OCI-LY7 (cell line): ENCODE data around the gene CD200. TPM values are rescaled to one million over a fixed set of nuclear protein-coding genes. Genes with fewer than 3 reads are reported as not detected.

Experiments used
- BruUV-seq: library from RNA; stranded (reverse); fragments of 400-500 nt; replicated peaks from 2 replicates; lab custom pipeline; 2021; lab: Mats Ljungman, UMichigan
- CTCF ChIA-PET: fragments of 300-600 bp; sonication (Branson Sonifier 250); formaldehyde crosslinking; loops from one replicate; lab custom pipeline; 2022; ENCODE audit warnings: antibody characterized with exemption; ENCODE audit not compliant: unreplicated experiment; lab: Charles Lee
- POLR2A ChIA-PET: fragments of 300-600 bp; sonication (Branson Sonifier 250); formaldehyde crosslinking; loops from one replicate; lab custom pipeline; 2022; ENCODE audit warnings: antibody characterized with exemption; lab: Charles Lee
- DNase-seq: peaks from one replicate; pipeline ENCODE4 v3.0.0-alpha.2; 2015; ENCODE audit warnings: low spot score
- H2AFZ ChIP-seq: fragments of 200-600 bp; sonication (generic), shearing (Covaris generic); 2 replicates; pipeline ENCODE4 v1.6.1; 2014; ENCODE audit warnings: mild to moderate bottlenecking, antibody characterized with exemption, low read length, moderate library complexity
- H3K27ac ChIP-seq: fragments of 200-600 bp; sonication (generic); 2 replicates; pipeline ENCODE4 v1.5.1; 2014; ENCODE audit warnings: mixed run types, low read depth, mild to moderate bottlenecking, moderate library complexity, low read length, inconsistent platforms; ENCODE audit not compliant: poor library complexity, severe bottlenecking
- H3K36me3 ChIP-seq: fragments of 200-600 bp; sonication (generic); 2 replicates; pipeline ENCODE4 v1.6.1; 2014; ENCODE audit warnings: mild to moderate bottlenecking, antibody characterized with exemption, low read length, moderate library complexity, mixed read lengths; ENCODE audit not compliant: insufficient read depth
- H3K4me1 ChIP-seq: fragments of 200-600 bp; sonication (generic); 2 replicates; pipeline ENCODE4 v1.5.1; 2014; ENCODE audit warnings: mild to moderate bottlenecking, low read length; ENCODE audit not compliant: insufficient read depth, poor library complexity, severe bottlenecking
- H3K4me2 ChIP-seq: fragments of 200-600 bp; sonication (generic); 2 replicates; pipeline ENCODE4 v1.6.1; 2014; ENCODE audit warnings: mild to moderate bottlenecking, low read length
- H3K4me3 ChIP-seq: fragments of 200-600 bp; sonication (generic); 2 replicates; pipeline ENCODE4 v1.5.1; 2014; ENCODE audit warnings: mild to moderate bottlenecking, low read depth, low read length; ENCODE audit not compliant: poor library complexity, severe bottlenecking
- H3K79me2 ChIP-seq: fragments of 200-600 bp; sonication (generic); 2 replicates; pipeline ENCODE4 v1.6.1; 2016; ENCODE audit warnings: low read depth, mild to moderate bottlenecking, low read length, moderate library complexity, mixed read lengths; ENCODE audit not compliant: insufficient read depth
- H3K9me2 ChIP-seq: fragments of 200-600 bp; sonication (generic); 2 replicates; pipeline ENCODE4 v1.6.1; 2016; ENCODE audit warnings: mild to moderate bottlenecking, low read length, mixed read lengths; ENCODE audit not compliant: insufficient read depth
- H3K9me3 ChIP-seq: fragments of 200-600 bp; sonication (generic); 2 replicates; pipeline ENCODE4 v1.6.1; 2014; ENCODE audit warnings: mild to moderate bottlenecking, mixed run types, low read length, mixed read lengths
- H4K20me1 ChIP-seq: fragments of 200-600 bp; sonication (generic); 2 replicates; pipeline ENCODE4 v1.6.1; 2014; ENCODE audit warnings: mild to moderate bottlenecking, antibody characterized with exemption, low read length, moderate library complexity, mixed read lengths; ENCODE audit not compliant: insufficient read depth
- CTCF ChIP-seq: fragments of 200-600 bp; sonication (generic); conservative IDR thresholded peaks from 2 replicates; pipeline ENCODE4 v1.5.1; 2014; ENCODE audit warnings: mild to moderate bottlenecking, antibody characterized with exemption, low read length, moderate library complexity, mixed read lengths
- EZH2phosphoT487 ChIP-seq: fragments of 200-600 bp; sonication (generic); IDR thresholded peaks from 2 replicates; pipeline ENCODE4 v1.6.1; 2018; ENCODE audit warnings: low read depth, borderline replicate concordance, mild to moderate bottlenecking, mixed run types, antibody characterized with exemption, low read length, moderate library complexity, mixed read lengths
- intact Hi-C: fragments of 100-400 bp; cut with micrococcal nuclease; formaldehyde crosslinking; loops from one replicate; pipeline ENCODE4 v1.10.0; 2022; ENCODE audit not compliant: unreplicated experiment
- total RNA-seq, 2 experiments: library from RNA; depleted of rRNA in 1 of 2; stranded (reverse); fragments of >200 nt in 1 of 2; shearing (Covaris generic) in 1 of 2; gene quantifications; 2 replicates each; pipeline ENCODE4 v1.2.3, GENCODE V29; 2014 to 2022

The CD200 gene
- total RNA-seq, 2 experiments from 2014 or later, result not detected

- CTCF ChIA-PET, result no interaction called here
- BruUV-seq, result no TSS peak
- no peaks in the 10 kb centered on the region for H3K79me2 ChIP-seq
- TF ChIP-seq CTCF (no peak), EZH2phosphoT487 (no peak)
- no peaks in the 10 kb centered on the region for H4K20me1 ChIP-seq
- H3K36me3 ChIP-seq, result no peaks in the 10 kb centered on the region
- peak overlapping the region; percentile 65; the same call in 1 of the 2 replicates for H2AFZ ChIP-seq
- H3K9me2 ChIP-seq, result no peaks in the 10 kb centered on the region
- no peak overlapping the region for H3K4me2 ChIP-seq
- H3K9me3 ChIP-seq, result no peaks in the 10 kb centered on the region
- intact Hi-C loops, result no loop called here
- no peaks in the 10 kb centered on the region for H3K4me1 ChIP-seq
- no peak overlapping the region for H3K27ac ChIP-seq
- POLR2A ChIA-PET, result no interaction called here
- DNase-seq, result no peak
- no peak overlapping the region for H3K4me3 ChIP-seq
Observed at GRCh38 chr3:112407888-112408702, 75.1 kb downstream of the CD200 start.

- intact Hi-C loops, result no loop called here
- POLR2A ChIA-PET, result interaction anchor here (0.7 kb wide), 1 partner anchor 110 kb away, joined by 3 read pairs; no protein-coding TSS in a partner anchor
- BruUV-seq, result no TSS peak
Observed at GRCh38 chr3:112409041-112409440, 76.1 kb downstream of the CD200 start.

More at GRCh38 chr3:112409041-112409440, 76.1 kb downstream of the CD200 start:
- no peaks in the 10 kb centered on the region for H4K20me1 ChIP-seq
- H3K4me2 ChIP-seq, result no peak overlapping the region
- H2AFZ ChIP-seq, result no peak overlapping the region
- H3K27ac ChIP-seq, result no peak overlapping the region
- no peaks in the 10 kb centered on the region for H3K9me3 ChIP-seq
- H3K4me1 ChIP-seq, result no peaks in the 10 kb centered on the region
- DNase-seq, result no peak
- no peaks in the 10 kb centered on the region for H3K9me2 ChIP-seq
- no peaks in the 10 kb centered on the region for H3K36me3 ChIP-seq
- TF ChIP-seq EZH2phosphoT487 (no peak), CTCF (no peak)
- no peaks in the 10 kb centered on the region for H3K79me2 ChIP-seq
- CTCF ChIA-PET, result no interaction called here
- no peak overlapping the region for H3K4me3 ChIP-seq
